Activated CD4-positive, alpha-beta memory T cell treated with anti-CD3 and anti-CD28 coated beads for 36 hours (primary cell): ENCODE results near the gene SEMA3B. TPM values are rescaled to one million over a fixed set of nuclear protein-coding genes. Genes with fewer than 3 reads are reported as not detected.
A peak's percentile ranks its signal among the peaks of the same experiment; 100 is the strongest.

Experiments
- CTCF ChIA-PET: fragments of 350-600 bp; sonication (Branson Sonifier 250); formaldehyde crosslinking; loops from one replicate; lab custom pipeline; 2021; ENCODE audit warnings: antibody characterized with exemption, inconsistent platforms; lab: Charles Lee
- POLR2A ChIA-PET: fragments of 350-600 bp; sonication (Branson Sonifier 250); formaldehyde crosslinking; loops from one replicate; lab custom pipeline; 2021; ENCODE audit warnings: antibody characterized with exemption; lab: Charles Lee
- DNase-seq: peaks from one replicate; pipeline ENCODE4 v3.0.0-alpha.2; 2020
- H3K27ac Mint-ChIP-seq: one replicate; pipeline ENCODE4 v1.8.0; 2021; ENCODE audit warnings: mixed read lengths
- H3K27me3 Mint-ChIP-seq: one replicate; pipeline ENCODE4 v1.8.0; 2021; ENCODE audit warnings: mixed read lengths
- H3K36me3 Mint-ChIP-seq: one replicate; pipeline ENCODE4 v1.8.0; 2021; ENCODE audit warnings: mixed read lengths
- H3K4me1 Mint-ChIP-seq: one replicate; pipeline ENCODE4 v1.8.0; 2021; ENCODE audit warnings: low read depth, mixed read lengths
- H3K4me3 Mint-ChIP-seq: one replicate; pipeline ENCODE4 v1.8.0; 2021; ENCODE audit warnings: mild to moderate bottlenecking, mixed read lengths
- H3K9me3 Mint-ChIP-seq: one replicate; pipeline ENCODE4 v1.8.0; 2021; ENCODE audit warnings: mixed read lengths
- intact Hi-C: fragments of 100-400 bp; cut with micrococcal nuclease; formaldehyde crosslinking; loops from one replicate; pipeline ENCODE4 v1.15.1; 2023
- total RNA-seq, 2 experiments: library from RNA; stranded (reverse); gene quantifications; one replicate each; pipeline ENCODE4 v1.2.3, GENCODE V29; 2021

The SEMA3B gene
- total RNA-seq, 2 experiments from 2014 or later, result 0.86 to 0.97 TPM

GRCh38 chr3:50229490-50229889 is 39.5 kb upstream of the SEMA3B start:
- Mint-ChIP-seq H3K36me3 (no peaks in the 10 kb centered on the region), H3K4me3 (no peak overlapping the region), H3K27ac (no peak overlapping the region), H3K4me1 (peaks cover 17% of the 10 kb centered on the region), H3K9me3 (no peaks in the 10 kb centered on the region), H3K27me3 (no peaks in the 10 kb centered on the region)
- DNase-seq, result no peak
- POLR2A ChIA-PET, result interaction anchor here (0.8 to 1.0 kb wide), 2 partner anchors 49 to 108 kb away, joined by 3 read pairs; no protein-coding TSS in a partner anchor
- intact Hi-C loops, result no loop called here
- CTCF ChIA-PET, result interaction anchor here (1.7 to 14.8 kb wide), 7 partner anchors 8 to 44 kb away, joined by 4 to 307 read pairs (median 45); partner anchors contain the start of genes GNAI2 and GNAT1

DNA sequence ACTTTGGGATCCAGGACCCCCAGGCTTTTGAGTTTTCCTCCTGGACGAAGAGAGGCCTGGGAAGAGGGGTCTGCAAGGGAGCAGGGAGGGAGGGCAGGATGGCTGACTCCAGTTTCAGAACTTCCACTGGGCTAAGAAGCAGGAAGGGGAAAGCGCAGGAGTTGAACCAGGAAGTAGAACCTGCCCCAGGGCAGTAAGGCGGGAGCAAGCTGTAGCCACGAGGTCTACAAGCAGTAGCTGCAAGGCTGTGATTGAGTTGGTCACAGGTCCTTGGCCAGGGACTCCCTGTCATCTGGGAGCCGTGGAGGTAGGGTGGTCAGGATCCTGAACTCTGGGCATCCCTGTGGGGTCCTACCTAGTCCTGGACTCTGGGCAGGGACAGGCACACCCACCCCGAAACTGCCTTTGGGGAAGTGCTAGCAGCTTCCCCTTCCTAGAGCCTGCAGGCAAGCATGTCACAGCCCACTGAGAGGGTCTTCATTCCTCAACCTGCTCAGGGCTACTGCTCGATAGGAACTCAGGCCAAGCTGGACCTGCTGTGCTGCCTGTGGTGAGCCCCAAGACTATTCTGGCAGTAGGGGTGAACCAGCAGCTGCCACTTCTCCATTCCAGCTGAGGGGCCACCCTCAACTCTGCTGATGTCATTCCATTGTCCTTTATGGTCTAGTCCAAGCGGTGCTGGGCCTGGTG is 38.7 kb upstream of the SEMA3B start:
- intact Hi-C loops, result no loop called here
- Mint-ChIP-seq H3K27me3 (no peaks in the 10 kb centered on the region), H3K9me3 (no peaks in the 10 kb centered on the region), H3K36me3 (no peaks in the 10 kb centered on the region), H3K4me3 (no peak overlapping the region), H3K27ac (no peak overlapping the region), H3K4me1 (peaks cover 19% of the 10 kb centered on the region)
- no peak for DNase-seq
- POLR2A ChIA-PET, result interaction anchor here (0.8 kb wide), 1 partner anchor 107 kb away, joined by 3 read pairs; no protein-coding TSS in a partner anchor
- CTCF ChIA-PET, result interaction anchor here (1.1 to 14.8 kb wide), 4 partner anchors 14 to 38 kb away, joined by 3 to 307 read pairs (median 50); no protein-coding TSS in a partner anchor

DNA sequence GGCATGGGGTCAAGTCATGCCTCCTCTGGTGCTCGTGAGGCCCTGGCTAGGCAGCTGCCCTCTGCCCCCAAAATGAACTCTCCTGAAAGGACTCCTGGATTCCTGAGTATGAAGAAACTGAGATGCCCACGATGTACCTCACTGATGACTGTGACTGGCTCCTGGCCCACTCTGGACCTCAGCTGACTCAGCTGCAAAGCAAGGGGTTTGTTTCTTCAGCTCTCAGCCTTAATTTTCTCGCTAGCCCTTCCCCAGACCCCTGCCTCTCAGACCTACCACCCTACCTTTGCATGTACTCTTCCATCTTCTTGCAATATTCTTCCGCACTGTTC is 38.2 kb upstream of the SEMA3B start:
- Mint-ChIP-seq H3K27ac (no peak overlapping the region), H3K27me3 (no peaks in the 10 kb centered on the region), H3K9me3 (no peaks in the 10 kb centered on the region), H3K4me1 (peaks cover 22% of the 10 kb centered on the region), H3K4me3 (no peak overlapping the region), H3K36me3 (no peaks in the 10 kb centered on the region)
- no peak for DNase-seq
- intact Hi-C loops, result no loop called here
- CTCF ChIA-PET, result interaction anchor here (1.1 to 14.8 kb wide), 4 partner anchors 13 to 39 kb away, joined by 3 to 307 read pairs (median 50); no protein-coding TSS in a partner anchor
- POLR2A ChIA-PET, result no interaction called here

DNA sequence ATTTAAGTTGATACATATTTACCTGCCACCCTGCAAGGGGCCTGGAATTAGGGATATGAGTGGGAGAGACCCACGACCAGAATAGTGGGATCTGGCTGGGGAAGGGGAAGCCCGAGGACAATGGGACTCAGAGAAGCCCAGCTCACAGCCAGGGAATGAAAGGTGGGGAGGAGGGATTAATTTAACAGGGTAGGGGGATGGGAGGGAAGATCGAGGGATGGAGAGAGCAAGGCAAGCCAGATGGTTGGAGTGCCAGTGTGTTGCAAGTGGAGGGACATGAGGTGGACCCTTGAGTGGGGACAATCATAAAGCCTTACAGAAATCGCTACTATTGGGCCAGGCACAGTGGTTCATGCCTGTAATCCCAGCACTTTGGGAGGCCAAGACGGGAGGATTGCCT is 37.4 kb upstream of the SEMA3B start:
- H3K9me3 Mint-ChIP-seq, result no peaks in the 10 kb centered on the region
- no peak for DNase-seq
- H3K4me3 Mint-ChIP-seq, result no peak overlapping the region
- peaks cover 2% of the 10 kb centered on the region for H3K36me3 Mint-ChIP-seq
- H3K27me3 Mint-ChIP-seq, result no peaks in the 10 kb centered on the region
- H3K27ac Mint-ChIP-seq, result no peak overlapping the region
- POLR2A ChIA-PET, result no interaction called here
- intact Hi-C loops, result no loop called here
- peaks cover 18% of the 10 kb centered on the region for H3K4me1 Mint-ChIP-seq
- CTCF ChIA-PET, result interaction anchor here (1.1 to 14.8 kb wide), 4 partner anchors 13 to 40 kb away, joined by 3 to 307 read pairs (median 50); no protein-coding TSS in a partner anchor

- no peak overlapping the region for H3K4me3 Mint-ChIP-seq
- POLR2A ChIA-PET, result no interaction called here
- no peaks in the 10 kb centered on the region for H3K9me3 Mint-ChIP-seq
- CTCF ChIA-PET, result interaction anchor here (0.6 to 14.8 kb wide), 3 partner anchors 12 to 431 kb away, joined by 3 to 307 read pairs (median 96); no protein-coding TSS in a partner anchor
- H3K36me3 Mint-ChIP-seq, result peaks cover 9% of the 10 kb centered on the region
- intact Hi-C loops, result no loop called here
- H3K27ac Mint-ChIP-seq, result peak overlapping the region; percentile 2
- H3K4me1 Mint-ChIP-seq, result peaks cover 14% of the 10 kb centered on the region
- no peak for DNase-seq
- no peaks in the 10 kb centered on the region for H3K27me3 Mint-ChIP-seq
Measured at GRCh38 chr3:50232303-50232702, 36.6 kb upstream of the SEMA3B start.

DNA sequence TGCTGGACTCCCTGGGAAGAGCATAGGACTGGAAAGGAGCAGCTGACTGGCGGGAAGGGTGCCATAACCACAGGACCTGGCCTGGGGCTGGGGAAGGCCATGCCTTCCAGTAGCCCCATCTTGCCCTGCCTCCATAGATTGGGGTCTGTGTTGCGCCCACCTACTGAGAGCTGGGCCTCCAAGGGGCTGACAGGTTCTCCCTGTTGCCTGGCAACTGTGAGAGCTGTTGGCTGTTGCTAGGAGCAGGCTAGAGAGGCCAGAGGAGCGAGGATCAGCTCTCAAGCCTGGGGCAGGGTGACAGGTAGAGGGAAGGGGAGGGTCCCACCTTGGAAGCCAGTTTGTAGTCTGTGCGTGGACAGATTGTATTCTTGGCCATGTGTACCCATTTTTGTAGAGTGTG is 35.8 kb upstream of the SEMA3B start:
- H3K27me3 Mint-ChIP-seq, result no peaks in the 10 kb centered on the region
- no peaks in the 10 kb centered on the region for H3K9me3 Mint-ChIP-seq
- POLR2A ChIA-PET, result interaction anchor here (1.2 kb wide), 1 partner anchor 14 kb away, joined by 5 read pairs; no protein-coding TSS in a partner anchor
- H3K4me1 Mint-ChIP-seq, result peaks cover 11% of the 10 kb centered on the region
- DNase-seq, result no peak
- H3K36me3 Mint-ChIP-seq, result peaks cover 17% of the 10 kb centered on the region
- H3K27ac Mint-ChIP-seq, result no peak overlapping the region
- CTCF ChIA-PET, result interaction anchor here (2.5 to 14.8 kb wide), 3 partner anchors 11 to 39 kb away, joined by 6 to 307 read pairs (median 96); no protein-coding TSS in a partner anchor
- no peak overlapping the region for H3K4me3 Mint-ChIP-seq
- intact Hi-C loops, result no loop called here

- peaks cover 30% of the 10 kb centered on the region for H3K4me1 Mint-ChIP-seq
- peak within 1 kb of the TSS; percentile 91 for H3K4me3 Mint-ChIP-seq
- intact Hi-C loops, result loop anchor here (1.0 to 5.0 kb wide), 3 partner anchors 9 to 366 kb away; no protein-coding TSS in a partner anchor
- H3K9me3 Mint-ChIP-seq, result no peaks in the 10 kb centered on the region
- no peaks in the 10 kb centered on the region for H3K27me3 Mint-ChIP-seq
- CTCF ChIA-PET, result interaction anchor here (0.5 to 14.8 kb wide), 7 partner anchors 8 to 86 kb away, joined by 3 to 307 read pairs (median 7); no protein-coding TSS in a partner anchor
- POLR2A ChIA-PET, result interaction anchor here (0.7 to 3.5 kb wide), 10 partner anchors 9 to 331 kb away, joined by 3 to 17 read pairs (median 4); partner anchors contain the start of genes HYAL3 and NAA80
- peaks cover 17% of the 10 kb centered on the region for H3K36me3 Mint-ChIP-seq
- H3K27ac Mint-ChIP-seq, result peak within 1 kb of the TSS; percentile 94
- DNase-seq, result peak; percentile 100
Measured at GRCh38 chr3:50235716-50236483, 33.0 kb upstream of the SEMA3B start, which contains the start of gene GNAI2. Gene GNAI2, plus strand, starts transcription at chr3:50236204. Its CDS starts 132 bp downstream, at chr3:50236336.

DNA sequence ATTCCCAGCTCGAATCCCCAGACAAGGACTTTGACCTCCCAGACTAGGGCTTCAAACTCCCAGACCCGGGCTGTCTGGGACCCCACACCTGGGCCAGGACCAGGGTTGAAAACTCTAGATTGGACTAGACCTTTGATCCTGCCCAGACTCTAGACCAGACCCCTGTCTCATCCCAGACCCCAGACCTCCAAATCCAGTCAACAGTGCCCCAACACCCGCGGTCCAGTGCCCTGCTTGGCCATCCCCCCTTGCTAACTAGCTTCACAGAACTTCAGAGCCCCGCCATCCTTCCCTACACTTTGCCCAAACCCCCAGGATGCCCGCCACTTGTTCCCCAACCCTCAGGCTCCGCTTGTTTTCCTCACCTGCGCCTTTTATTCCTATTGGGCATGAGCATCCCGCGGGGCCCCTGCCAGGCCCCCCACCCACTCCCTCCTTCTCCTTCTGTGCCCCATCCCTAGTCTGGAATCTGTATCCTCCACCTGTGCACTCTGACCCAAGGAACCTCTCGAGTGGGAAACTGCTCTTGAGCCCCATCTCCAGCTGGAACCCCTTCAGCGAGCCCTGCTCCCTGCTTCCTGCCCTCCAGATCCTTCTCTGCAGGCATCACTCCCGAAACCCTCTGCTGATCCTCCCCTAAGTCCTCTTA is 32.3 kb upstream of the SEMA3B start:
- Mint-ChIP-seq H3K9me3 (no peaks in the 10 kb centered on the region), H3K4me1 (peaks cover 38% of the 10 kb centered on the region), H3K4me3 (peak overlapping the region; percentile 91), H3K36me3 (peaks cover 20% of the 10 kb centered on the region), H3K27me3 (no peaks in the 10 kb centered on the region), H3K27ac (peak overlapping the region; percentile 94)
- intact Hi-C loops, result loop anchor here (5.0 kb wide), 1 partner anchor 366 kb away; no protein-coding TSS in a partner anchor
- ChIA-PET CTCF (interaction anchor here (1.1 to 14.8 kb wide), 4 partner anchors 8 to 42 kb away, joined by 3 to 307 read pairs (median 28); no protein-coding TSS in a partner anchor), POLR2A (interaction anchor here (1.1 to 3.5 kb wide), 6 partner anchors 9 to 100 kb away, joined by 3 to 17 read pairs (median 6); partner anchors contain the start of genes HYAL3 and NAA80)
- DNase-seq, result peak; percentile 22

DNA sequence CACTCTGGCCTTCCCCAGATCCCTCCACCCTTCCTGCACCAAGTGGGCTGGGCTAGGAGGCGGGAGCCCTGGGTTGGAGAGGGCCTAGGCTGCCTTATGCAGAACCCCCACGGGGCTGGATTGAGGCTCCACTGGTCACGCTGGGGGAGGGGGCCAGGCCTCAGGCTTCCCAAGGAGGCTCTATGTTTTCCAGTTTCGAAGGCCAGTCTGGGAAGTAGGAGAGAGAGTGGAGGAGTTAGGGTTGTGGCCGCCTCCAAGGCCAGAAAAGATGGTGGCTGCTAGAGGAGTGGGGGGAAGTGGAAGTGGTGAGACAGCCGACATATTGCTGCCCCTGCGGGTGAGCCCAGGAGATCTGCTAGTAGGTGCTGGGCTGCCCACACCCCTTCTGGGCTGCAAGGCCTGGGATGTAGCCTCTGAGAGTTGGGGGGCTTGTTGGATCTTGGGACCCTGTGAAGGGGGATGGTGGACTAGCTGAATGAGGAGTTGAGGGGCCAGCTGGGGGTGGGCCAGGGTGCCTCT is 31.8 kb upstream of the SEMA3B start:
- peaks cover 43% of the 10 kb centered on the region for H3K4me1 Mint-ChIP-seq
- ChIA-PET CTCF (interaction anchor here (0.6 to 14.8 kb wide), 5 partner anchors 7 to 87 kb away, joined by 3 to 307 read pairs (median 3); no protein-coding TSS in a partner anchor), POLR2A (interaction anchor here (0.9 to 3.5 kb wide), 5 partner anchors 10 to 62 kb away, joined by 5 to 17 read pairs (median 11); partner anchors contain the start of genes HYAL3 and NAA80)
- intact Hi-C loops, result loop anchor here (5.0 kb wide), 1 partner anchor 365 kb away; no protein-coding TSS in a partner anchor
- peak overlapping the region; percentile 94 for H3K27ac Mint-ChIP-seq
- no peaks in the 10 kb centered on the region for H3K9me3 Mint-ChIP-seq
- peaks cover 20% of the 10 kb centered on the region for H3K36me3 Mint-ChIP-seq
- H3K4me3 Mint-ChIP-seq, result peak overlapping the region; percentile 91
- peak; percentile 55 for DNase-seq
- no peaks in the 10 kb centered on the region for H3K27me3 Mint-ChIP-seq

DNA sequence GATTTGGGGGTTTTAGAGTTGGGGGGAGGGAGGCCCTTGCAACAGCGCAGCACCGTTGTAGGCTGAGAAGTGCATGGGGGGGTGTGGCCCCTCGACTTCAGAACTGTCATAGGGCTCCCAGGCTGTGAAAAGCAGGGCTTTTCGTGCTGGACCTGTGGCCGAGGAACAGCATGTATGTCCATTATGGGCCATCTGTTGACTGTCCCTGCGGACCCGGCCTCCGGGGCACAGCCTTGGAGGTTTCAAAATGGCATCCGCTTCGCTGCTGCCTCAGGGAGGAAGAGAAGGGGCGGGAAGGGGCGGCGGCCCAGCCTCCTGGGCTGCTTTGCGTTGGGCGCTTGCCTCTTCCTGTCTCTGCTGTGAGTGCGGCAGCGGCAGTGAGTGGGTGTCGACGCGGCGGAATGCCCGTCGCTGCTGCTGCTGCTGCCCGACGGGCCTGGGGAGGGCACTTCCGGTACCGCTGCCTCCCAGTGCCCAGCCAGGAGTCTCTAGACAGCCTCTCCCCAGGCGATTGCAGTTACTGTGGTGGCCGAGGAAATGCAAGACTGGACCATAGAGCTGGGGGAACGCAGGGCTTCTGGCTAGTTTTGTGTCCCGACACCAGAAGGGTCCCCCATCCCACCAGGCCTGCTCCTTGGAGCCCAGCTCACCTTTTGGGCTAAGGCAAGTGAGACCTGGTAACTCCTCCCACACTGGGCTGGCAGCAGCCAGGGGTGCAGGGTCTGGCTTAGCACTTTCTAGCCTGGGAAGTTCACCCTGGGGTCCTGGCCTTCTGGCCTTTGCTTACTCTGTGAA is 31.0 kb upstream of the SEMA3B start:
- Mint-ChIP-seq H3K4me1 (peaks cover 51% of the 10 kb centered on the region), H3K27me3 (no peaks in the 10 kb centered on the region), H3K27ac (peak overlapping the region; percentile 94), H3K36me3 (peaks cover 23% of the 10 kb centered on the region), H3K9me3 (no peaks in the 10 kb centered on the region), H3K4me3 (peak overlapping the region; percentile 91)
- intact Hi-C loops, result loop anchor here (1.0 to 5.0 kb wide), 3 partner anchors 8 to 364 kb away; partner anchors contain the start of gene IFRD2
- POLR2A ChIA-PET, result interaction anchor here (0.5 to 3.5 kb wide), 5 partner anchors 9 to 60 kb away, joined by 3 to 17 read pairs (median 5); no protein-coding TSS in a partner anchor
- DNase-seq, result peak; percentile 95
- CTCF ChIA-PET, result interaction anchor here (0.6 to 14.8 kb wide), 6 partner anchors 6 to 86 kb away, joined by 3 to 307 read pairs (median 3); no protein-coding TSS in a partner anchor
